T-cell (primary cell): ENCODE data around the gene CDC6. TPM values are rescaled to one million over a fixed set of nuclear protein-coding genes. Genes with fewer than 3 reads are reported as not detected.

Experiments used
- ATAC-seq, 4 experiments: fragments of 200-7000 bp in 3 of 4; fragments of 150-1000 bp in 1 of 4; cut with Tn5 transposase; replicated peaks in 1 of 4; 1 replicate in 3 of 4; 2 replicates in 1 of 4; pipeline ENCODE4 v1.10.0; 2021; ENCODE audit warnings: moderate library complexity in 3 of 4, mild to moderate bottlenecking in 2 of 4, moderate number of reproducible peaks in 1 of 4
- CTCF ChIA-PET, 2 donors: fragments of 300-600 bp; sonication (Branson Sonifier 250); formaldehyde crosslinking; loops; one replicate each; lab custom pipeline; 2022; ENCODE audit warnings: antibody characterized with exemption in 2 of 2; lab: Charles Lee
- POLR2A ChIA-PET, 2 donors: fragments of 300-600 bp; sonication (Branson Sonifier 250); formaldehyde crosslinking; loops; one replicate each; lab custom pipeline; 2022; ENCODE audit warnings: antibody characterized with exemption in 2 of 2; lab: Charles Lee
- DNase-seq, 35 experiments: peaks; one replicate each; pipeline versions ENCODE4 v3.0.0 to v3.0.0-alpha.2; 2013 to 2023
- H3K27ac ChIP-seq: one replicate; pipeline ENCODE4 v1.5.1; 2013; ENCODE audit warnings: low read length
- H3K27me3 ChIP-seq, 2 experiments: replicated peaks in 1 of 2; 1 replicate in 1 of 2; 2 replicates in 1 of 2; pipeline versions ENCODE4 v1.6.1 to v1.7.0; 2013; ENCODE audit warnings: low read length in 1 of 2, mixed read lengths in 1 of 2; ENCODE audit not compliant: control insufficient read depth in 2 of 2, insufficient read depth in 2 of 2; ENCODE audit errors: extremely low read depth in 1 of 2
- H3K36me3 ChIP-seq, 2 donors: 1 replicate in 1 of 2; 2 replicates in 1 of 2; pipeline versions ENCODE4 v1.6.1 to v1.7.0; 2013; ENCODE audit warnings: low read length in 1 of 2; ENCODE audit not compliant: control insufficient read depth in 2 of 2, insufficient read depth in 1 of 2; ENCODE audit errors: extremely low read depth in 1 of 2
- H3K4me1 ChIP-seq, 2 experiments: 1 replicate in 1 of 2; 2 replicates in 1 of 2; pipeline versions ENCODE4 v1.6.1 to v1.7.0; 2013; ENCODE audit warnings: low read length in 2 of 2, mixed read lengths in 1 of 2; ENCODE audit not compliant: insufficient read depth in 2 of 2, control insufficient read depth in 1 of 2; ENCODE audit errors: extremely low read depth in 1 of 2
- H3K4me3 ChIP-seq, 2 donors: 1 replicate in 1 of 2; 2 replicates in 1 of 2; pipeline versions ENCODE4 v1.5.1 to v1.7.0; 2013; ENCODE audit warnings: mild to moderate bottlenecking in 2 of 2, low read length in 1 of 2, moderate library complexity in 1 of 2; ENCODE audit not compliant: control insufficient read depth in 1 of 2; ENCODE audit errors: extremely low read depth in 1 of 2
- H3K9me3 ChIP-seq: 2 replicates; pipeline ENCODE4 v1.7.0; 2013
- H3K27ac Mint-ChIP-seq, 2 donors: one replicate each; pipeline ENCODE4 v1.8.0; 2020 to 2021; ENCODE audit warnings: mild to moderate bottlenecking in 2 of 2, mixed read lengths in 2 of 2
- H3K27me3 Mint-ChIP-seq, 2 donors: one replicate each; pipeline ENCODE4 v1.8.0; 2021 to 2022; ENCODE audit warnings: mixed read lengths in 2 of 2
- H3K36me3 Mint-ChIP-seq: one replicate; pipeline ENCODE4 v1.8.0; 2021; ENCODE audit warnings: mixed read lengths
- H3K4me1 Mint-ChIP-seq, 3 donors: one replicate each; pipeline ENCODE4 v1.8.0; 2020 to 2022; ENCODE audit warnings: mixed read lengths in 3 of 3, mild to moderate bottlenecking in 1 of 3
- H3K4me3 Mint-ChIP-seq, 3 donors: one replicate each; pipeline ENCODE4 v1.8.0; 2020 to 2022; ENCODE audit warnings: mild to moderate bottlenecking in 3 of 3, mixed read lengths in 3 of 3, moderate library complexity in 3 of 3
- H3K9me3 Mint-ChIP-seq, 3 donors: one replicate each; pipeline ENCODE4 v1.8.0; 2020 to 2022; ENCODE audit warnings: mixed read lengths in 3 of 3
- WGBS: methylation state at CpG from one replicate; pipeline ENCODE4 v1.1.5; 2013; ENCODE audit warnings: missing lambda C conversion rate; ENCODE audit not compliant: insufficient coverage; 5-methylcytosine and 5-hydroxymethylcytosine counted together
- total RNA-seq, 35 experiments: library from RNA in 6 of 35; stranded (reverse) in 6 of 35; fragments of 120-200 nt in 1 of 35; gene quantifications; one replicate each; pipeline versions ENCODE4 v1.2.1 to v1.2.4 and lab custom pipeline; 2013 to 2026

CDC6 gene
- total RNA-seq, 5 donors from 2014 or later (not counting 1 experiment from before 2014, with no cell fraction given), result 1.3 to 3.2 (median 2.1) TPM

- POLR2A ChIA-PET, result interaction anchor here (0.5 to 0.7 kb wide), 3 partner anchors 28 to 331 kb away, joined by 3 to 4 read pairs (median 4); partner anchors contain the start of gene PSMD3 (in 1 of the 2)
- Histone ChIP-seq H3K9me3 (no peaks in the 10 kb centered on the region), H3K4me1 (peaks cover 54 to 91% of the 10 kb centered on the region in 2 experiments), H3K27ac (no peak overlapping the region), H3K27me3 (no peaks in the 10 kb centered on the region), H3K36me3 (no peaks in the 10 kb centered on the region), H3K4me3 (no peak overlapping the region)
- no peaks in the 10 kb centered on the region for H3K9me3 Mint-ChIP-seq
- WGBS, result 0% methylated on average over 1 of the region's 2 CpGs
- peaks cover 31 to 53% (median 52%) of the 10 kb centered on the region in 3 donors for H3K4me1 Mint-ChIP-seq
- H3K27ac Mint-ChIP-seq, result peak overlapping the region; percentile 46 to 64
- ATAC-seq, result no peak
- CTCF ChIA-PET, result interaction anchor here (0.5 to 2.6 kb wide), 3 partner anchors 43 to 230 kb away, joined by 3 to 10 read pairs (median 3); no protein-coding TSS in a partner anchor
- peak overlapping the region in 2 of 3 donors; percentile 34 to 37 for H3K4me3 Mint-ChIP-seq
- H3K27me3 Mint-ChIP-seq, result no peaks in the 10 kb centered on the region
- no peak for DNase-seq
- H3K36me3 Mint-ChIP-seq, result no peaks in the 10 kb centered on the region
Observed at GRCh38 chr17:40311575-40311974, 23.9 kb downstream of the CDC6 start.

GRCh38 chr17:40312131-40312731 is 24.6 kb downstream of the CDC6 start:
- Histone ChIP-seq H3K9me3 (no peaks in the 10 kb centered on the region), H3K4me3 (no peak overlapping the region), H3K36me3 (no peaks in the 10 kb centered on the region), H3K4me1 (peaks cover 53 to 91% of the 10 kb centered on the region in 2 experiments), H3K27ac (no peak overlapping the region), H3K27me3 (no peaks in the 10 kb centered on the region)
- Mint-ChIP-seq H3K4me3 (peak overlapping the region in 1 of 3 donors; percentile 12), H3K4me1 (peaks cover 34 to 58% (median 56%) of the 10 kb centered on the region in 3 donors), H3K27ac (peak overlapping the region in 1 of 2 donors; percentile 31), H3K27me3 (no peaks in the 10 kb centered on the region), H3K36me3 (no peaks in the 10 kb centered on the region), H3K9me3 (no peaks in the 10 kb centered on the region)
- peak in 1 of 35 experiments; percentile 11 for DNase-seq
- ChIA-PET POLR2A (interaction anchor here in 1 of 2 donors (0.5 to 0.7 kb wide), 2 partner anchors 235 to 331 kb away, joined by 4 read pairs; partner anchors contain the start of gene PSMD3), CTCF (interaction anchor here in 1 of 2 donors (0.5 kb wide), 1 partner anchor 230 kb away, joined by 3 read pairs; no protein-coding TSS in a partner anchor)
- 62% methylated on average over 4 of the region's 7 CpGs for WGBS
- ATAC-seq, result no peak

- WGBS, result 71% methylated on average over 2 of the region's 4 CpGs
- H3K36me3 Mint-ChIP-seq, result no peaks in the 10 kb centered on the region
- Histone ChIP-seq H3K9me3 (no peaks in the 10 kb centered on the region), H3K4me1 (peaks cover 50 to 90% of the 10 kb centered on the region in 2 experiments), H3K36me3 (no peaks in the 10 kb centered on the region), H3K27me3 (no peaks in the 10 kb centered on the region), H3K27ac (no peak overlapping the region), H3K4me3 (no peak overlapping the region)
- peak overlapping the region in 1 of 2 donors; percentile 79 for H3K27ac Mint-ChIP-seq
- DNase-seq (peak in 1 of 35 experiments; percentile 8), ATAC-seq (no peak)
- H3K27me3 Mint-ChIP-seq, result no peaks in the 10 kb centered on the region
- ChIA-PET POLR2A (no interaction called here), CTCF (interaction anchor here in 1 of 2 donors (0.6 kb wide), 1 partner anchor 60 kb away, joined by 3 read pairs; no protein-coding TSS in a partner anchor)
- peaks cover 42 to 65% (median 63%) of the 10 kb centered on the region in 3 donors for H3K4me1 Mint-ChIP-seq
- no peak overlapping the region for H3K4me3 Mint-ChIP-seq
- no peaks in the 10 kb centered on the region for H3K9me3 Mint-ChIP-seq
Observed at GRCh38 chr17:40312893-40313667, 25.4 kb downstream of the CDC6 start.

- no peak overlapping the region for H3K4me3 Mint-ChIP-seq
- H3K27ac ChIP-seq, result no peak overlapping the region
- WGBS, result 81% methylated on average over 2 of the region's 7 CpGs
Observed at GRCh38 chr17:40313668-40314583, 26.2 kb downstream of the CDC6 start.

GRCh38 chr17:40314584-40314956 is 26.9 kb downstream of the CDC6 start:
- Histone ChIP-seq H3K27me3 (no peaks in the 10 kb centered on the region), H3K27ac (no peak overlapping the region), H3K36me3 (no peaks in the 10 kb centered on the region), H3K4me3 (no peak overlapping the region), H3K4me1 (peaks cover 37 to 88% of the 10 kb centered on the region in 2 experiments), H3K9me3 (no peaks in the 10 kb centered on the region)
- 27% methylated on average over 2 of the region's 3 CpGs for whole genome bisulfite sequencing
- Mint-ChIP-seq H3K27ac (peak overlapping the region; percentile 53 to 89), H3K9me3 (no peaks in the 10 kb centered on the region), H3K4me1 (peaks cover 56 to 72% (median 70%) of the 10 kb centered on the region in 3 donors), H3K4me3 (peak overlapping the region in 1 of 3 donors; percentile 37), H3K36me3 (no peaks in the 10 kb centered on the region), H3K27me3 (no peaks in the 10 kb centered on the region)
- peak; percentile 2 to 53 (median 40) for ATAC-seq
- CTCF ChIA-PET, result interaction anchor here in 1 of 2 donors (0.6 to 1.0 kb wide), 2 partner anchors 38 to 107 kb away, joined by 3 read pairs; no protein-coding TSS in a partner anchor
- peak; percentile 53 to 87 (median 69) for DNase-seq
- POLR2A ChIA-PET, result interaction anchor here (0.6 to 1.3 kb wide), 3 partner anchors 8 to 97 kb away, joined by 3 to 4 read pairs (median 3); no protein-coding TSS in a partner anchor

More at GRCh38 chr17:40313668-40314583, 26.2 kb downstream of the CDC6 start:
- H3K9me3 ChIP-seq, result no peaks in the 10 kb centered on the region
- DNase-seq (peak in 1 of 35 experiments; percentile 9), ATAC-seq (no peak)
- Mint-ChIP-seq H3K9me3 (no peaks in the 10 kb centered on the region), H3K27me3 (no peaks in the 10 kb centered on the region), H3K27ac (peak overlapping the region; percentile 79 to 89), H3K4me1 (peaks cover 50 to 68% (median 67%) of the 10 kb centered on the region in 3 donors), H3K36me3 (no peaks in the 10 kb centered on the region)
- H3K4me3 ChIP-seq, result no peak overlapping the region
- ChIA-PET CTCF (interaction anchor here in 1 of 2 donors (0.6 kb wide), 1 partner anchor 106 kb away, joined by 3 read pairs; no protein-coding TSS in a partner anchor), POLR2A (interaction anchor here (0.6 to 1.3 kb wide), 3 partner anchors 8 to 97 kb away, joined by 3 to 4 read pairs (median 3); no protein-coding TSS in a partner anchor)
- no peaks in the 10 kb centered on the region for H3K27me3 ChIP-seq
- H3K4me1 ChIP-seq, result peaks cover 42 to 88% of the 10 kb centered on the region in 2 experiments
- no peaks in the 10 kb centered on the region for H3K36me3 ChIP-seq
